Fibroblast of skin of left biceps (primary cell): ENCODE measurements around the gene RBM47.
A peak's percentile ranks its signal among the peaks of the same experiment; 100 is the strongest.

Experiments used
- DNase-seq, 2 experiments: peaks; one replicate each; pipeline ENCODE4 v3.0.0-alpha.2; 2013; ENCODE audit warnings: low read depth in 2 of 2

Gene RBM47

GRCh38 chr4:40587826-40588225 lies 41.8 kb downstream of the RBM47 start:
- DNase-seq: no peak

GRCh38 chr4:40587351-40587750 lies 42.3 kb downstream of the RBM47 start:
- DNase-seq: no peak

- no peak for DNase-seq
These were observed 42.9 kb downstream of the RBM47 start for GRCh38 chr4:40586729-40587128.

GRCh38 chr4:40586034-40586433 lies 43.6 kb downstream of the RBM47 start:
- DNase-seq: no peak

GRCh38 chr4:40585201-40585799 lies 44.4 kb downstream of the RBM47 start:
- DNase-seq: no peak

- no peak for DNase-seq
These were observed 45.0 kb downstream of the RBM47 start for GRCh38 chr4:40584517-40585141.

- no peak for DNase-seq
These were observed 45.7 kb downstream of the RBM47 start for GRCh38 chr4:40583850-40584439.

GRCh38 chr4:40582413-40582812 lies 47.3 kb downstream of the RBM47 start:
- DNase-seq: no peak

GRCh38 chr4:40581254-40582140 lies 48.2 kb downstream of the RBM47 start:
- DNase-seq: no peak

GRCh38 chr4:40579983-40580382 lies 49.7 kb downstream of the RBM47 start:
- DNase-seq: peak; percentile 46 to 57

- no peak for DNase-seq
These were observed 51.9 kb downstream of the RBM47 start for GRCh38 chr4:40577588-40578253.

GRCh38 chr4:40576651-40577480 lies 52.8 kb downstream of the RBM47 start:
- peak; percentile 37 to 42 for DNase-seq

GRCh38 chr4:40575846-40576245 lies 53.8 kb downstream of the RBM47 start:
- DNase-seq: no peak

- DNase-seq: no peak
These were observed 55.9 kb downstream of the RBM47 start for GRCh38 chr4:40573593-40574311.

- no peak for DNase-seq
These were observed 56.9 kb downstream of the RBM47 start for GRCh38 chr4:40572692-40573310.

GRCh38 chr4:40571208-40571607 lies 58.5 kb downstream of the RBM47 start:
- no peak for DNase-seq

- no peak for DNase-seq
These were observed 59.2 kb downstream of the RBM47 start for GRCh38 chr4:40570348-40571077.

- DNase-seq: no peak
These were observed 64.7 kb downstream of the RBM47 start for GRCh38 chr4:40564815-40565483.

GRCh38 chr4:40564004-40564403 lies 65.7 kb downstream of the RBM47 start:
- DNase-seq: no peak
